GM21825 (cell line): ENCODE measurements around the gene RUNX1.
"Not testable (repeated sequence)": the region's sequence is repeated elsewhere in the genome, so short reads cannot be mapped to it uniquely, and the experiment has no call there.

ENCODE experiments used
- ATAC-seq: cut with Tn5 transposase; IDR thresholded peaks from one replicate; pipeline ENCODE4 v1.9.1; 2021; ENCODE audit warnings: mild to moderate bottlenecking, moderate library complexity; ENCODE audit not compliant: unreplicated experiment

Gene RUNX1

GRCh38 chr21:34973685-34974084 is 75.4 kb downstream of the RUNX1 start:
- no peak for ATAC-seq

- no peak for ATAC-seq
Measured at GRCh38 chr21:34971656-34972055, 77.4 kb downstream of the RUNX1 start.

- ATAC-seq, result no peak
Measured at GRCh38 chr21:34970566-34970965, 78.5 kb downstream of the RUNX1 start.

GRCh38 chr21:34970167-34970500 is 79.0 kb downstream of the RUNX1 start:
- no peak for ATAC-seq

GRCh38 chr21:34969423-34970166 is 79.5 kb downstream of the RUNX1 start:
- ATAC-seq, result no peak

- no peak for ATAC-seq
Measured at GRCh38 chr21:34968414-34969333, 80.4 kb downstream of the RUNX1 start.

GRCh38 chr21:34967509-34968289 is 81.4 kb downstream of the RUNX1 start:
- no peak for ATAC-seq

- ATAC-seq, result not testable (repeated sequence)
Measured at GRCh38 chr21:34966881-34967280, 82.2 kb downstream of the RUNX1 start.

- ATAC-seq, result no peak
Measured at GRCh38 chr21:34965200-34966174, 83.6 kb downstream of the RUNX1 start.

- ATAC-seq, result no peak
Measured at GRCh38 chr21:34962586-34963222, 86.4 kb downstream of the RUNX1 start.

GRCh38 chr21:34962136-34962535 is 87.0 kb downstream of the RUNX1 start:
- no peak for ATAC-seq

GRCh38 chr21:34960687-34961086 is 88.4 kb downstream of the RUNX1 start:
- ATAC-seq, result no peak

GRCh38 chr21:34959607-34960006 is 89.5 kb downstream of the RUNX1 start:
- no peak for ATAC-seq

- ATAC-seq, result no peak
Measured at GRCh38 chr21:34958040-34958439, 91.1 kb downstream of the RUNX1 start.

- ATAC-seq, result no peak
Measured at GRCh38 chr21:34956416-34957316, 92.4 kb downstream of the RUNX1 start.

- ATAC-seq, result no peak
Measured at GRCh38 chr21:34953950-34954349, 95.2 kb downstream of the RUNX1 start.

- no peak for ATAC-seq
Measured at GRCh38 chr21:34952701-34953100, 96.4 kb downstream of the RUNX1 start.

GRCh38 chr21:34951868-34952267 is 97.2 kb downstream of the RUNX1 start:
- not testable (repeated sequence) for ATAC-seq

GRCh38 chr21:34950980-34951379 is 98.1 kb downstream of the RUNX1 start:
- no peak for ATAC-seq
